ENCODE data around the gene IGSF11.

The IGSF11 gene

DNA sequence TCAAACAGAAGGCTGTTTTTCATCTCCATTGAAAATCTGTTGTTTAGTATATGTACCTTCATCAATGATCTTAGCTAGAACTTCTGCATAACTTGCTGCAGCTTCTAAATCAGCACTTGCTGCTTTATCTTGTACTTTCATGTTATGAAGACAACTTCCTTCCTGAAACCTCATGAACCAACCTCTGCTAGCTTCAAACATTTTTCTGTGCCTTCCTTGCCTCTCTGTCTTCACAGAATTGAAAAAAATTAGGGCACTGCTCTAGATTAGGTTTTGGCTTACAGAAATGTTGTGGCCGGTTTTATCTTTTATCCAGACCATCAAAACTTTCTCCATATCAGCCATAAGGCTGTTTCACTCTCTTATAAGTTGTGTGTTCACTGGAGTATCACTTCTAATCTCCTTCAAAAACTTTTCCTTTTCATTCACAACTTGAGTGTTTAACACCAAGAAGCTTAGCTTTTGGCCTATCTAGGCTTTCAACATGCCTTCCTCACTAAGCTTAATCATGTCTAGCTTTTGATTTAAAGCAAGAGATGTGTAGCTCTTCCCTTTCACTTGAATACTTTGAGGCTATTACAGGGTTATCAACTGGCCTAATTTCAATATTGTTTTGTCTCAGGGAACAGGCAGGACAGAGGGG is 78.6 kb downstream of the IGSF11 start:
- no peak for DNase-seq (ENCODE audit: low read depth)
- TF ChIP-seq, protein P1, sequence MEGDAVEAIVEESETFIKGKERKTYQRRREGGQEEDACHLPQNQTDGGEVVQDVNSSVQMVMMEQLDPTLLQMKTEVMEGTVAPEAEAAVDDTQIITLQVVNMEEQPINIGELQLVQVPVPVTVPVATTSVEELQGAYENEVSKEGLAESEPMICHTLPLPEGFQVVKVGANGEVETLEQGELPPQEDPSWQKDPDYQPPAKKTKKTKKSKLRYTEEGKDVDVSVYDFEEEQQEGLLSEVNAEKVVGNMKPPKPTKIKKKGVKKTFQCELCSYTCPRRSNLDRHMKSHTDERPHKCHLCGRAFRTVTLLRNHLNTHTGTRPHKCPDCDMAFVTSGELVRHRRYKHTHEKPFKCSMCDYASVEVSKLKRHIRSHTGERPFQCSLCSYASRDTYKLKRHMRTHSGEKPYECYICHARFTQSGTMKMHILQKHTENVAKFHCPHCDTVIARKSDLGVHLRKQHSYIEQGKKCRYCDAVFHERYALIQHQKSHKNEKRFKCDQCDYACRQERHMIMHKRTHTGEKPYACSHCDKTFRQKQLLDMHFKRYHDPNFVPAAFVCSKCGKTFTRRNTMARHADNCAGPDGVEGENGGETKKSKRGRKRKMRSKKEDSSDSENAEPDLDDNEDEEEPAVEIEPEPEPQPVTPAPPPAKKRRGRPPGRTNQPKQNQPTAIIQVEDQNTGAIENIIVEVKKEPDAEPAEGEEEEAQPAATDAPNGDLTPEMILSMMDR (IDR thresholded peaks at IDR 0.05; ENCODE audit: control insufficient read depth, insufficient read depth, low read depth, low read length, missing control alignments): no peak
- no peak overlapping the region for H3K4me3 ChIP-seq (ENCODE audit: control insufficient read depth, low read depth, low read length)

DNA sequence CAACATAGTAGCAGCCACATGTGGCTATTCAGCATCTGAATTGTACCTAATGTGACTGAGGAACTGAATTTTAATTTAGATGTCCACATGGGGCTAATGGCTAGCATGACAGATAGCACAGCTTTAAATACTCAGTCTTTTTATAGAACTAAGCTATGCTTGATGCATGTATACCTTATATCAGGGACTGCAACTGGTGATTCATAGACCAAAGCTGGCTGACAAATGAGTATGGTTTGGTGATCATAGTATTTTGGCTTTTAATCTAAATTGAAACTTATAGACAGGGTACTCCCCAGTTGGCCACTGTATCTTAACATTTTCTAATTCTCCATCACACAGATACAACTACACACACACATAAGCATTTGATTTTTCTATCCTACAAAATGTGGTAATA is 83.6 kb downstream of the IGSF11 start:
- TF ChIP-seq, protein P1 (IDR thresholded peaks at IDR 0.05; ENCODE audit: control insufficient read depth, insufficient read depth, low read depth, low read length, missing control alignments): no peak
- no peak overlapping the region for H3K4me3 ChIP-seq (ENCODE audit: control insufficient read depth, low read depth, low read length)
- DNase-seq (ENCODE audit: low read depth): no peak

DNA sequence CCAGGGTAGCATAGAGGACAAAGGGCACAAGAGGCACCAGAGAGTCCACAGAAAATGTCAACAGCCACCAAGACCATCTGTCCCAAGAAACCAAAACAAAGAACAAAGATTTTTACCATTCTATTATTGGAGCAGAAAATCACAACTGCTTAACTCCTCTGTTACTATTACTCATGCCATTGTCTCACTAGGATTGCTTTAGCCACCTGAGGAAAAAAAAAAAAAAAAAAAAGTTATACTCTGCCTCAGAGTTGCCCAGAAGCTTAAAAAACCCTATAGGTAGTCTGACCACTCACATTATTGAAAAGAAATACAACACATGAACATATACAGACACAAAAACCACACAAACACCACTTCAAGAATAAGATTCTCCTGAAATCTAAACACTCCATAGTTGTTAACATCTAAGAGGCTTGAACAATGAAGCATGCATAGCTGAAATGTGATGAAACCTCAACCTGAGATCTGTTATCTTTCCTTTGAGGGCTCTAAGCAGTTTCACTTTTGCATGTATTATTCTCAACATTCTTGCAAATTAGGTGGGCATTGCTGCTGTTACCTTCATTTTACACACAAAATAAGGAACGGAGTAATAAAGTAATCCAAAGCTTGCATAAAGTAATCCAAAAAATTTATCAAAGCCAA is 85.4 kb downstream of the IGSF11 start:
- TF ChIP-seq, protein P1 (IDR thresholded peaks at IDR 0.05; ENCODE audit: control insufficient read depth, insufficient read depth, low read depth, low read length, missing control alignments): no peak
- no peak overlapping the region for H3K4me3 ChIP-seq (ENCODE audit: control insufficient read depth, low read depth, low read length)
- no peak for DNase-seq (ENCODE audit: low read depth)

DNA sequence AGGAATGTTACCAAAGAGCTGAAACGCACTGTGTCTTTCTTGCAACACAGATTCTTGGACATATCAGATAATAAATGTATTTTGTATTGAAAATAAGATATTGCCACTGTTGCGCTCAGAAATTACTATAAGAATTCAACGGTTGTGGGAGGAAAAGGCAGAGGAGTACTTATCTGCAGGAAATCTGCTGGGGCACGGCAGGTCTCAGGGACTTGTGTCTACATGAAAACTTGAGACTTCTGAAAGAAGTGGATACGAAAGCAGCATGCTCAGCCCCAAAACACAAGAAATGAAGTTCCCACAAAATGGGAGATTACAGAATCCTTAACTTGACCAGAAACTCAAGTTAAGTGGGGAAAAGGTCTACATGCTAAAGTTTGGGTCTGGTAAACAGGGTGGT is 86.5 kb downstream of the IGSF11 start:
- TF ChIP-seq, protein P1 (IDR thresholded peaks at IDR 0.05; ENCODE audit: control insufficient read depth, insufficient read depth, low read depth, low read length, missing control alignments): no peak
- DNase-seq (ENCODE audit: low read depth): no peak
- no peak overlapping the region for H3K4me3 ChIP-seq (ENCODE audit: control insufficient read depth, low read depth, low read length)

DNA sequence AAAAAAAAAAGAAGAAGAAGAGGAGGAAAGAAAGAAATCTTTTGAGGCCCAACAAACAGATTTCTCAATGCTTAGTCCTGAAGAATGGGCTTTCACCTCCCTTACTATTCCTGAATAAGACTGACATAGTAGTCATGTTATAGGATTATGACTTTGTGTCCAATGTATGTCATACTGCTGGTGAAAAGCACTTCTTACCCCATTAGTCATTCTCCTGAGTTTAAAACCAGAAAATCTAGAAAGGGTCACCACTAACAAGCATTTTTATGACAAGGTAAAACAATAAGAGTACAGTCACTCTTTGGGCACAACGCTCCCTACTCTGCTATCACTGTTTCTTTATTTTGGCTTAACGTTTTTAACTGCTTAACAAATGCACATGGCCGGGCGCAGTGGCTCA is 88.2 kb downstream of the IGSF11 start:
- no peak for DNase-seq (ENCODE audit: low read depth)
- TF ChIP-seq, protein P1 (IDR thresholded peaks at IDR 0.05; ENCODE audit: control insufficient read depth, insufficient read depth, low read depth, low read length, missing control alignments): no peak

DNA sequence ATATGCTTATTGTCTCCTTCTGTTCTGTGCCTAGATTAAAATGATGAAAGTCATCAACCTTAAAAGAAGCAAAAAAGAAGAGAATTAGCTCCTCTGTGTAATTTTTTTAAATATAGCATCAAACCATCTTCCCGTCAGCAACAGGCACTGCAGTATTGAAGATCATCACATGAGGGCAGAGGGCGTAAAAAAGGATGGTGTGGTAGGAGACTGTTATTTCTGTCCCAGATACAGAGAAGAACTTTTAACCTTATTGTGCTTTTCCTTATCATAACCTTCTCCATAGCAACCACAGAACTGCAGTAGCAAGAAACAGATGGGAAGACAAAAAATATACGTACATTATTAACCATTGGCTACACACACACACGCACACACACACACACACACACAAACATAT is 88.8 kb downstream of the IGSF11 start:
- TF ChIP-seq, protein P1 (IDR thresholded peaks at IDR 0.05; ENCODE audit: control insufficient read depth, insufficient read depth, low read depth, low read length, missing control alignments): no peak
- no peak overlapping the region for H3K4me3 ChIP-seq (ENCODE audit: control insufficient read depth, low read depth, low read length)
- DNase-seq (ENCODE audit: low read depth): no peak

More for the DNA sequence above, 88.2 kb downstream of the IGSF11 start:
- no peak overlapping the region for H3K4me3 ChIP-seq (ENCODE audit: control insufficient read depth, low read depth, low read length)
